Ovary (tissue), 9 donors: ENCODE data around the gene ATP1A3. TPM values are rescaled to one million over a fixed set of nuclear protein-coding genes. Genes with fewer than 3 reads are reported as not detected.

Source experiments
- DNase-seq, 5 donors: peaks; one replicate each; pipeline ENCODE4 v3.0.0-alpha.2; 2019 to 2020
- H3K27ac ChIP-seq, 2 donors: fragments of 200-600 bp; one replicate each; pipeline versions ENCODE4 v1.5.1 to v1.8.0; 2019 to 2022
- H3K27me3 ChIP-seq: fragments of 200-600 bp; one replicate; pipeline ENCODE4 v1.8.0; 2022
- H3K36me3 ChIP-seq: fragments of 200-600 bp; sonication (generic); one replicate; pipeline ENCODE4 v1.5.1; 2019
- H3K4me1 ChIP-seq: one replicate; pipeline ENCODE4 v1.8.1; 2013; ENCODE audit warnings: mild to moderate bottlenecking, moderate library complexity; ENCODE audit not compliant: insufficient read depth
- H3K4me3 ChIP-seq: fragments of 200-600 bp; sonication (generic); one replicate; pipeline ENCODE4 v1.5.1; 2017
- H3K9me3 ChIP-seq, 2 donors: fragments of 200-600 bp in 1 of 2; sonication (generic) in 1 of 2; one replicate each; pipeline versions ENCODE4 v1.5.1 to v1.8.1; 2013 to 2019; ENCODE audit warnings: mild to moderate bottlenecking in 1 of 2, moderate library complexity in 1 of 2
- EP300 ChIP-seq: sonication (generic); formaldehyde crosslinking; IDR thresholded peaks from one replicate; pipeline ENCODE4 v1.6.1; 2017; ENCODE audit warnings: antibody characterized with exemption
- POLR2A ChIP-seq: fragments of 450-650 bp; IDR thresholded peaks from one replicate; pipeline ENCODE4 v1.6.1; 2017; ENCODE audit warnings: antibody characterized with exemption, mild to moderate bottlenecking, moderate library complexity
- WGBS, 3 donors: extraction: QIAGEN DNeasy Blood & Tissue Kit in 1 of 3; methylation state at CpG; one replicate each; pipeline versions ENCODE4 v1.1.5 to v1.1.7; 2013 to 2017; 5-methylcytosine and 5-hydroxymethylcytosine counted together
- intact Hi-C, 4 donors: fragments of 100-400 bp; cut with DNase I; formaldehyde crosslinking; loops; one replicate each; pipeline versions ENCODE4 v1.11.0 to v1.15.1; 2022 to 2023
- polyA plus RNA-seq, 2 donors: library from polyadenylated mRNA; stranded (reverse); fragments of 200-250 nt in 1 of 2; fragments of 350-450 nt in 1 of 2; fragmentation: Illumina TruSeq in 1 of 2; extraction: RNeasy Lipid Tissue Mini Kit (QIAGEN cat#74804) in 1 of 2; gene quantifications; one replicate each; pipeline ENCODE4 v1.2.3, GENCODE V29; 2013 to 2014
- total RNA-seq, 7 donors: library from RNA; depleted of rRNA in 2 of 7; stranded (reverse); fragments of >200 nt in 2 of 7; fragmentation: NEBNext Ultra II Directional in 3 of 7; extraction: Animal tissue kit (Norgen Biotek cat#: 25700) in 3 of 7; gene quantifications; one replicate each; pipeline versions ENCODE4 v1.1.0 to v1.2.4, GENCODE V29; 2016 to 2023
- TF ChIP-seq, protein P1 (sequence below), 3 donors: fragments of 450-650 bp in 2 of 3; fragments of 200-600 bp in 1 of 3; IDR thresholded peaks; one replicate each; pipeline versions ENCODE4 v1.5.1 to v1.8.0; 2016 to 2022; ENCODE audit warnings: antibody characterized with exemption in 3 of 3, mild to moderate bottlenecking in 1 of 3
- donor health status: DM: no; HTN: no; CAD: no; lungs with moderate emphysema.
- donor health status: DM: no; HTN: no; CAD: no.
- donor health status: Bipolar disorder and iron deficiency.
- donor health status: DM: yes; HTN: yes; CAD: no.
- donor health status: DM: no; HTN: no; CAD: no.
- donor health status: DM: yes; HTN: yes; CAD: no.

ATP1A3 gene
- total and polyA plus RNA-seq, 9 donors = 0.02 to 0.33 (median 0.32) TPM; not detected in 6

- intact Hi-C loops = no loop called here
- Histone ChIP-seq H3K9me3 (no peaks in the 10 kb centered on the region), H3K27ac (no peak overlapping the region), H3K36me3 (no peaks in the 10 kb centered on the region), H3K27me3 (no peaks in the 10 kb centered on the region), H3K4me1 (peaks cover 5% of the 10 kb centered on the region), H3K4me3 (no peak overlapping the region)
- WGBS, 3 donors = 3 to 7% (median 5%) methylated on average over 43 of the region's 43 CpGs
- no peak for TF ChIP-seq EP300
- TF ChIP-seq POLR2A = no peak
- TF ChIP-seq, protein P1, sequence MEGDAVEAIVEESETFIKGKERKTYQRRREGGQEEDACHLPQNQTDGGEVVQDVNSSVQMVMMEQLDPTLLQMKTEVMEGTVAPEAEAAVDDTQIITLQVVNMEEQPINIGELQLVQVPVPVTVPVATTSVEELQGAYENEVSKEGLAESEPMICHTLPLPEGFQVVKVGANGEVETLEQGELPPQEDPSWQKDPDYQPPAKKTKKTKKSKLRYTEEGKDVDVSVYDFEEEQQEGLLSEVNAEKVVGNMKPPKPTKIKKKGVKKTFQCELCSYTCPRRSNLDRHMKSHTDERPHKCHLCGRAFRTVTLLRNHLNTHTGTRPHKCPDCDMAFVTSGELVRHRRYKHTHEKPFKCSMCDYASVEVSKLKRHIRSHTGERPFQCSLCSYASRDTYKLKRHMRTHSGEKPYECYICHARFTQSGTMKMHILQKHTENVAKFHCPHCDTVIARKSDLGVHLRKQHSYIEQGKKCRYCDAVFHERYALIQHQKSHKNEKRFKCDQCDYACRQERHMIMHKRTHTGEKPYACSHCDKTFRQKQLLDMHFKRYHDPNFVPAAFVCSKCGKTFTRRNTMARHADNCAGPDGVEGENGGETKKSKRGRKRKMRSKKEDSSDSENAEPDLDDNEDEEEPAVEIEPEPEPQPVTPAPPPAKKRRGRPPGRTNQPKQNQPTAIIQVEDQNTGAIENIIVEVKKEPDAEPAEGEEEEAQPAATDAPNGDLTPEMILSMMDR (IDR thresholded peaks at IDR 0.05) = no peak
- DNase-seq = no peak
These were observed 66.4 kb downstream of the ATP1A3 start for GRCh38 chr19:41927497-41928192.

GRCh38 chr19:41926763-41927496 lies 67.1 kb downstream of the ATP1A3 start:
- TF ChIP-seq, protein P1 (IDR thresholded peaks at IDR 0.05) = no peak
- no peak for TF ChIP-seq POLR2A
- TF ChIP-seq EP300 = no peak
- H3K27me3 ChIP-seq = no peaks in the 10 kb centered on the region
- no peak overlapping the region for H3K27ac ChIP-seq
- H3K4me1 ChIP-seq = peaks cover 5% of the 10 kb centered on the region
- no peaks in the 10 kb centered on the region for H3K9me3 ChIP-seq
- WGBS, 3 donors = 52 to 58% (median 56%) methylated on average over 16 of the region's 16 CpGs
- H3K36me3 ChIP-seq = no peaks in the 10 kb centered on the region
- H3K4me3 ChIP-seq = no peak overlapping the region
- DNase-seq = no peak
- intact Hi-C loops = no loop called here

- no peak overlapping the region for H3K27ac ChIP-seq
- H3K36me3 ChIP-seq = no peaks in the 10 kb centered on the region
- no peak for DNase-seq
- H3K4me1 ChIP-seq = peaks cover 5% of the 10 kb centered on the region
- intact Hi-C loops = no loop called here
- no peaks in the 10 kb centered on the region for H3K27me3 ChIP-seq
- H3K9me3 ChIP-seq = no peaks in the 10 kb centered on the region
- TF ChIP-seq POLR2A = no peak
- no peak for TF ChIP-seq EP300
- TF ChIP-seq, protein P1 (IDR thresholded peaks at IDR 0.05) = no peak
- no peak overlapping the region for H3K4me3 ChIP-seq
- 26 to 41% (median 31%) methylated on average over 27 of the region's 27 CpGs for WGBS, 3 donors
These were observed 67.8 kb downstream of the ATP1A3 start for GRCh38 chr19:41926028-41926762.

DNA sequence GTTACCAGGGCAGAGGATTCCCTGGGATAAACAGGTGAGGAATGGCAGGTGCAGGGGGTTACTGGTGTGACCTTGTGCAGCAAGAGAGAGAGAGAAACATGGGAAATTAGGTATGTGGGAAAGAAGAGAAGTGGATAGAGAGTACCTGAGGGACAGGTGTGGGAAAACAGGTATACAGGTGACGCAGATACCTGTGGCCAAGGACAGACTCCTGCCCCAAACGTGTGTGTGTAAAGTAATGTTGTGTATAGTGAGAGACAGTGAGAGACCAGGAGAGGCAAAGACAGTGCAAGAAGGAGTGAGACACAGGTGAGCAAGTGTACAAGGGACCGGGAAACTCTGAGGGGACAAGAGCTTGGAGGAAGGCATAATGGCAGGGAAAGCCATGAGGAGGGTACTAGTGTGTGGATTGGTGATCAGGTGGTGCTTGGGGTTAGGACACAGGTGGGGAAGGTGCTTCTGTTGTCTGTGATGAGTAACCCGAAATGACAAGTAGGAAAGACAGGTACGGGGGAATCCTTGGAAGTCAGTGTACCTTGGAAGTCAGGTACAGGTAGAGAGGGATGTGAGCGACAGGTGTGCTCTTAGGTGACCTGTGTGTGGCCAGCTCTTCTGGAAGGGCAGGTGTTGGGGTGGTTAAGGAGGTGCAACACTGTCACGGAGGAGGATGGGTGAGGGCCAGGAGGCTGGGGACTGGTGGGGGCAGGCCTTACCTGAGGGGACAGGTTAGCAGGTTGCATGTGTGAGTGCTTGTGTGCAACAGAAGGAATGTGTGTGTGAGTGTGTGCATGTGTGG lies 68.6 kb downstream of the ATP1A3 start:
- 51 to 54% (median 53%) methylated on average over 7 of the region's 7 CpGs for WGBS, 3 donors
- DNase-seq = no peak
- TF ChIP-seq POLR2A (no peak), EP300 (no peak)
- TF ChIP-seq, protein P1 (IDR thresholded peaks at IDR 0.05) = no peak
- peaks cover 5% of the 10 kb centered on the region for H3K4me1 ChIP-seq
- no peak overlapping the region for H3K27ac ChIP-seq
- intact Hi-C loops = no loop called here
- no peaks in the 10 kb centered on the region for H3K36me3 ChIP-seq
- no peaks in the 10 kb centered on the region for H3K9me3 ChIP-seq
- no peak overlapping the region for H3K4me3 ChIP-seq
- H3K27me3 ChIP-seq = no peaks in the 10 kb centered on the region
